ENCODE measurements around the gene CENPO.

CENPO gene

GRCh38 chr2:24830351-24830750, 37.1 kb downstream of the CENPO start:
- no peak for DNase-seq (ENCODE audit: low spot score)
- no peak for TF ChIP-seq CTCF (IDR thresholded peaks at IDR 0.05; ENCODE audit: borderline replicate concordance, control extremely low read depth, extremely low read depth, insufficient read depth, missing control alignments)
- in situ Hi-C loops (cut with MboI; ENCODE audit: low sequenced_read_pairs, unreplicated experiment), result no loop called here

- no peak for TF ChIP-seq CTCF (IDR thresholded peaks at IDR 0.05; ENCODE audit: borderline replicate concordance, control extremely low read depth, extremely low read depth, insufficient read depth, missing control alignments)
- DNase-seq (ENCODE audit: low spot score), result no peak
- in situ Hi-C loops (cut with MboI; ENCODE audit: low sequenced_read_pairs, unreplicated experiment), result no loop called here
Measured at GRCh38 chr2:24830786-24831185, 37.6 kb downstream of the CENPO start.

GRCh38 chr2:24831221-24832072, 38.2 kb downstream of the CENPO start:
- in situ Hi-C loops (cut with MboI; ENCODE audit: low sequenced_read_pairs, unreplicated experiment), result no loop called here
- no peak for TF ChIP-seq CTCF (IDR thresholded peaks at IDR 0.05; ENCODE audit: borderline replicate concordance, control extremely low read depth, extremely low read depth, insufficient read depth, missing control alignments)
- DNase-seq (ENCODE audit: low spot score), result no peak

GRCh38 chr2:24832073-24832461, 38.8 kb downstream of the CENPO start:
- no peak for TF ChIP-seq CTCF (IDR thresholded peaks at IDR 0.05; ENCODE audit: borderline replicate concordance, control extremely low read depth, extremely low read depth, insufficient read depth, missing control alignments)
- DNase-seq (ENCODE audit: low spot score), result no peak
- in situ Hi-C loops (cut with MboI; ENCODE audit: low sequenced_read_pairs, unreplicated experiment), result no loop called here

GRCh38 chr2:24832521-24832920, 39.3 kb downstream of the CENPO start:
- no peak for TF ChIP-seq CTCF (IDR thresholded peaks at IDR 0.05; ENCODE audit: borderline replicate concordance, control extremely low read depth, extremely low read depth, insufficient read depth, missing control alignments)
- in situ Hi-C loops (cut with MboI; ENCODE audit: low sequenced_read_pairs, unreplicated experiment), result no loop called here
- no peak for DNase-seq (ENCODE audit: low spot score)

- no peak for DNase-seq (ENCODE audit: low spot score)
- in situ Hi-C loops (cut with MboI; ENCODE audit: low sequenced_read_pairs, unreplicated experiment), result no loop called here
- TF ChIP-seq CTCF (IDR thresholded peaks at IDR 0.05; ENCODE audit: borderline replicate concordance, control extremely low read depth, extremely low read depth, insufficient read depth, missing control alignments), result no peak
Measured at GRCh38 chr2:24832931-24833701, 39.9 kb downstream of the CENPO start.
